Measurements from ENCODE around the gene NSG2.

The NSG2 gene

GRCh38 chr5:174155281-174155680, 109.8 kb downstream of the NSG2 start:
- DNase-seq: no peak

DNA sequence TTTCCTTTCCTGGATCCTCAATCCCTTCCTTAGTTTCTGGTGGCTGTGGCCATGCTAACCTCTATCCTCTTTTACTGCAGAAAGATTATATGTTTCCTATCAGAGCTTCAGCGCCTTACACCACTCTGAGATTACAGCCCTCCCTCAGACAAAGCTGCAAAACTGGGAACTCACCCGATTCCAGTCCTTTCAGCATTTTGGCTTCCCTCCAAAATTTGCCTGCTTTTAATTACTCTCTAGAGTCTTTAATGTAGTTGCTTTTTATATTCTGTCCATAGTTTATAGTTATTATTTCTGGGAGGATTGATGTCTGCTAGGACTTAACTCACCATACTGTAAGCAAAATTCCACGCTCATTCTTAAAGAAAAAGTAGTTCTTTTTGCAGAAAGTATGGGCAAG, 110.2 kb downstream of the NSG2 start:
- no peak for DNase-seq

- no peak for DNase-seq
These were observed 111.5 kb downstream of the NSG2 start for GRCh38 chr5:174157048-174157447.

Data from NCI-H226 (cell line).